HepG2 (cell line): ENCODE measurements around the gene SDK2. TPM values are rescaled to one million over a fixed set of nuclear protein-coding genes. Genes with fewer than 3 reads are reported as not detected.

Experiments
- ATAC-seq: fragments of 200-7000 bp; cut with Tn5 transposase; 3 replicates; pipeline ENCODE4 v1.9.1; 2020; ENCODE audit warnings: mild to moderate bottlenecking, moderate library complexity
- BruUV-seq: library from RNA; stranded (reverse); fragments of 400-500 nt; replicated peaks from 2 replicates; lab custom pipeline; 2021; lab: Mats Ljungman, UMichigan
- CTCF ChIA-PET: fragments of 300-600 bp; formaldehyde crosslinking; extraction: SDS; loops from one replicate; lab custom pipeline; 2021; ENCODE audit warnings: low total read pairs, inconsistent platforms, low intra/inter-chr PET ratio; lab: Yijun Ruan, JAX
- POLR2A ChIA-PET: fragments of 350-600 bp; sonication (Branson Sonifier 250); formaldehyde crosslinking; loops from one replicate; lab custom pipeline; 2020; ENCODE audit warnings: antibody characterized with exemption, inconsistent platforms; lab: Yijun Ruan, JAX
- DNase-seq: peaks from one replicate; pipeline ENCODE4 v3.0.0-alpha.2; 2015; ENCODE audit warnings: low spot score
- FAIRE-seq: peaks from 3 replicates; lab custom pipeline; 2011; peaks lifted over from hg19 to GRCh38; lab: Jason Lieb, UNC
- H2AFZ ChIP-seq: one replicate; pipeline ENCODE4 v1.6.1; 2011; ENCODE audit warnings: low read length, inconsistent platforms
- H3K27ac ChIP-seq: fragments of 300-600 bp; 3 replicates; pipeline ENCODE4 v1.8.0; 2011; ENCODE audit warnings: mixed run types, mild to moderate bottlenecking, mixed read lengths, low read length, inconsistent platforms; ENCODE audit not compliant: insufficient read depth; ENCODE audit errors: extremely low read length
- H3K27me3 ChIP-seq, 2 experiments: fragments of 200-600 bp in 1 of 2; 2 replicates in 1 of 2; 3 replicates in 1 of 2; pipeline versions ENCODE4 v1.6.0 to v1.8.0; 2011; ENCODE audit warnings: low read length in 2 of 2, mild to moderate bottlenecking in 2 of 2, moderate library complexity in 2 of 2, inconsistent platforms in 1 of 2; ENCODE audit not compliant: insufficient read depth in 2 of 2, control insufficient read depth in 1 of 2
- H3K36me3 ChIP-seq, 2 experiments: fragments of 200-600 bp in 1 of 2; replicated peaks in 1 of 2; 2 replicates in 1 of 2; 3 replicates in 1 of 2; pipeline versions ENCODE4 v1.5.1 to v1.8.0; 2011; ENCODE audit warnings: low read length in 2 of 2, inconsistent platforms in 1 of 2; ENCODE audit not compliant: insufficient read depth in 2 of 2, control insufficient read depth in 1 of 2
- H3K4me1 ChIP-seq: 2 replicates; pipeline ENCODE4 v1.5.1; 2012; ENCODE audit warnings: low read length, inconsistent platforms; ENCODE audit not compliant: insufficient read depth
- H3K4me2 ChIP-seq: 2 replicates; pipeline ENCODE4 v1.6.0; 2011; ENCODE audit warnings: low read depth, low read length, inconsistent platforms
- H3K4me3 ChIP-seq, 3 experiments: fragments of 200-600 bp in 1 of 3; sonication (generic), shearing (Covaris generic) in 1 of 3; replicated peaks in 1 of 3; 2 replicates each; pipeline ENCODE4 v1.5.1; 2011 to 2016; ENCODE audit warnings: low read length in 3 of 3, inconsistent platforms in 2 of 3, low read depth in 2 of 3, mild to moderate bottlenecking in 2 of 3, control low read depth in 1 of 3, mixed read lengths in 1 of 3; ENCODE audit not compliant: insufficient read depth in 1 of 3
- H3K79me2 ChIP-seq: one replicate; pipeline ENCODE4 v1.6.1; 2011; ENCODE audit warnings: low read length, inconsistent platforms; ENCODE audit not compliant: insufficient read depth
- H3K9ac ChIP-seq: 2 replicates; pipeline ENCODE4 v1.6.0; 2011; ENCODE audit warnings: mild to moderate bottlenecking, low read depth, low read length, inconsistent platforms; ENCODE audit not compliant: insufficient read depth
- H3K9me3 ChIP-seq: 2 replicates; pipeline ENCODE4 v1.5.1; 2012; ENCODE audit warnings: mild to moderate bottlenecking, low read length
- H4K20me1 ChIP-seq: 2 replicates; pipeline ENCODE4 v1.6.0; 2011; ENCODE audit warnings: inconsistent platforms, mild to moderate bottlenecking, low read length, moderate library complexity; ENCODE audit not compliant: insufficient read depth
- CREM ChIP-seq, 2 experiments: sonication (generic) in 1 of 2; formaldehyde crosslinking in 1 of 2; IDR thresholded peaks; 2 replicates each; pipeline versions ENCODE4 v1.4.0 to v1.6.1; 2016 to 2020; ENCODE audit warnings: antibody characterized with exemption in 1 of 2, mild to moderate bottlenecking in 1 of 2, missing genetic modification reagents in 1 of 2
- MIER2 ChIP-seq: IDR thresholded peaks from 2 replicates; pipeline ENCODE4 v1.6.1; 2016; ENCODE audit warnings: missing biosample characterization, missing genetic modification reagents
- PATZ1 ChIP-seq: sonication (generic); formaldehyde crosslinking; IDR thresholded peaks from 2 replicates; pipeline ENCODE4 v1.4.0; 2020; ENCODE audit warnings: missing genetic modification reagents
- SMAD9 ChIP-seq: sonication (generic); formaldehyde crosslinking; IDR thresholded peaks from 2 replicates; pipeline ENCODE4 v1.5.1; 2020; ENCODE audit warnings: mild to moderate bottlenecking, missing genetic modification reagents
- SMC3 ChIP-seq: IDR thresholded peaks from 2 replicates; pipeline ENCODE4 v1.6.1; 2011; ENCODE audit warnings: low read length, improper control_type of control experiment
- ZHX2 ChIP-seq, 2 experiments: sonication (generic) in 1 of 2; formaldehyde crosslinking in 1 of 2; IDR thresholded peaks; 2 replicates each; pipeline versions ENCODE4 v1.6.1 to v1.9.0; 2014 to 2022; ENCODE audit warnings: antibody characterized with exemption in 1 of 2, borderline replicate concordance in 1 of 2, inconsistent platforms in 1 of 2, low read depth in 1 of 2, missing genetic modification reagents in 1 of 2
- ZNF34 ChIP-seq: sonication (generic); formaldehyde crosslinking; IDR thresholded peaks from 2 replicates; pipeline ENCODE4 v1.4.0; 2020; ENCODE audit warnings: mild to moderate bottlenecking, missing genetic modification reagents, borderline replicate concordance
- ZNF362 ChIP-seq: sonication (generic); formaldehyde crosslinking; IDR thresholded peaks from 2 replicates; pipeline ENCODE4 v1.4.0; 2020; ENCODE audit warnings: missing genetic modification reagents, mild to moderate bottlenecking, borderline replicate concordance
- ZNF468 ChIP-seq: sonication (generic); formaldehyde crosslinking; IDR thresholded peaks from 2 replicates; pipeline ENCODE4 v1.8.0; 2022; ENCODE audit warnings: mild to moderate bottlenecking, moderate library complexity, missing genetic modification reagents
- ZNF674 ChIP-seq: sonication (generic); formaldehyde crosslinking; IDR thresholded peaks from 2 replicates; pipeline ENCODE4 v1.5.0; 2020; ENCODE audit warnings: low read depth, mild to moderate bottlenecking, missing genetic modification reagents
- ZNF7 ChIP-seq: IDR thresholded peaks from 2 replicates; pipeline ENCODE4 v1.6.1; 2016; ENCODE audit warnings: missing biosample characterization, missing genetic modification reagents
- WGBS: methylation state at CpG from one replicate; pipeline ENCODE4 v1.1.6; 2017; ENCODE audit warnings: low lambda C conversion rate; 5-methylcytosine and 5-hydroxymethylcytosine counted together
- in situ Hi-C: cut with HindIII; loops from 2 replicates; pipeline ENCODE4 v1.10.0; 2017; ENCODE audit warnings: low pct_unique_long_range_greater_than_20kb; ENCODE audit not compliant: extremely low pct_ligation_motif_present
- intact Hi-C: fragments of 100-400 bp; cut with micrococcal nuclease; formaldehyde crosslinking; loops from one replicate; pipeline ENCODE4 v1.10.0; 2022; ENCODE audit not compliant: unreplicated experiment
- polyA plus RNA-seq, 8 experiments: library from polyadenylated mRNA; depleted of rRNA in 3 of 8; stranded (reverse) in 7 of 8; unstranded in 1 of 8; fragments of >200 nt; fragmentation: Illumina TruSeq in 4 of 8; extraction: Trizol in 4 of 8; gene quantifications; 2 replicates each; pipeline versions ENCODE4 v1.2.1 to v1.2.3, GENCODE V29; 2011 to 2016; ENCODE audit warnings: low read depth in 4 of 8, missing spikeins in 1 of 8, mixed read lengths in 1 of 8; ENCODE audit not compliant: insufficient read depth in 1 of 8
- total RNA-seq, 5 experiments: library from RNA; depleted of rRNA; stranded (reverse); fragments of >200 nt; fragmentation: Illumina TruSeq; extraction: Trizol; gene quantifications; 2 replicates each; pipeline ENCODE4 v1.2.3, GENCODE V29; 2016; ENCODE audit warnings: low read depth in 1 of 5

The SDK2 gene
- total and polyA plus RNA-seq, 2 of the 13 experiments (the other 11 are each of a cell fraction or from before 2014, with no cell fraction given) = not detected

- TF ChIP-seq PATZ1 (CRISPR knock-in tag) (0 out of 2 replicates have a peak, but pooled peaks have one; percentile 54), SMC3 (peak; percentile 52), MIER2 (CRISPR knock-in tag) (no peak), ZNF34 (CRISPR knock-in tag) (no peak)
- TF ChIP-seq, all 625 proteins: peak for 15
Measured at GRCh38 chr17:73478768-73479424, 165.3 kb downstream of the SDK2 start (continued).

GRCh38 chr17:73478334-73478733, 165.9 kb downstream of the SDK2 start:
- Histone ChIP-seq H3K79me2 (no peaks in the 10 kb centered on the region), H3K4me1 (no peaks in the 10 kb centered on the region), H3K4me3 (no peak overlapping the region), H3K27ac (no peak overlapping the region), H3K27me3 (peaks cover 10 to 66% of the 10 kb centered on the region in 2 experiments; a peak in 4 of 5 replicates), H3K4me2 (no peak overlapping the region), H2AFZ (no peak overlapping the region), H3K9me3 (no peaks in the 10 kb centered on the region), H4K20me1 (no peaks in the 10 kb centered on the region), H3K36me3 (no peaks in the 10 kb centered on the region), H3K9ac (no peak overlapping the region)
- in situ Hi-C loops (no loop called here), intact Hi-C loops (no loop called here)
- FAIRE-seq (no peak), DNase-seq (no peak), ATAC-seq (no peak)
- ChIA-PET POLR2A (no interaction called here), CTCF (interaction anchor here (1.5 kb wide), 1 partner anchor 478 kb away, joined by 7 read pairs; no protein-coding TSS in a partner anchor)
- 33% methylated on average over 11 of the region's 11 CpGs for WGBS
- no TSS peak for BruUV-seq
- no peak for TF ChIP-seq ZNF7 (CRISPR knock-in tag)
- TF ChIP-seq ZNF468 = no peak
- no peak for TF ChIP-seq SMAD9
- TF ChIP-seq CREM (IDR thresholded peaks at IDR 0.05) = no peak
- no peak for TF ChIP-seq CREM (CRISPR knock-in tag; IDR thresholded peaks at IDR 0.05)
- no peak for TF ChIP-seq ZNF674 (CRISPR knock-in tag)
- no peak for TF ChIP-seq ZHX2 (IDR thresholded peaks at IDR 0.05; ENCODE audit: low read depth)
- TF ChIP-seq ZHX2 (CRISPR knock-in tag; IDR thresholded peaks at IDR 0.05; ENCODE audit: borderline replicate concordance) = no peak
- no peak for TF ChIP-seq ZNF362 (CRISPR knock-in tag)
